ENCODE results near the gene RAVER2. TPM values are rescaled to one million over a fixed set of nuclear protein-coding genes. Genes with fewer than 3 reads are reported as not detected.

RAVER2 gene
- total RNA-seq, 2 experiments from 2014 or later = 0.08 TPM; not detected in 1

- H3K4me2 ChIP-seq (ENCODE audit: low read length) = no peak overlapping the region
- H3K9me3 ChIP-seq (ENCODE audit: low read length) = no peaks in the 10 kb centered on the region
- no peaks in the 10 kb centered on the region for H3K79me2 ChIP-seq (ENCODE audit: insufficient read depth, low read depth, low read length)
- BruUV-seq (replicated peaks) = no TSS peak
- peaks cover 7% of the 10 kb centered on the region for H3K4me1 ChIP-seq (ENCODE audit: insufficient read depth, low read length, poor library complexity, severe bottlenecking)
- no peak for DNase-seq (ENCODE audit: low spot score)
- CTCF ChIA-PET (ENCODE audit: unreplicated experiment) = interaction anchor here (1.0 kb wide), 1 partner anchor 14 kb away, joined by 3 read pairs; no protein-coding TSS in a partner anchor
- no peak overlapping the region for H3K27ac ChIP-seq (ENCODE audit: low read depth, low read length, poor library complexity, severe bottlenecking)
- POLR2A ChIA-PET = interaction anchor here (0.7 kb wide), 1 partner anchor 1300 kb away, joined by 3 read pairs; no protein-coding TSS in a partner anchor
- no peak overlapping the region for H2AFZ ChIP-seq (ENCODE audit: low read length)
- H3K9me2 ChIP-seq (ENCODE audit: insufficient read depth, low read length) = no peaks in the 10 kb centered on the region
- no peaks in the 10 kb centered on the region for H4K20me1 ChIP-seq (ENCODE audit: insufficient read depth, low read length)
- H3K4me3 ChIP-seq (ENCODE audit: low read depth, low read length, poor library complexity, severe bottlenecking) = no peak overlapping the region
- H3K36me3 ChIP-seq (ENCODE audit: insufficient read depth, low read length) = peaks cover 85% of the 10 kb centered on the region
- intact Hi-C loops (cut with micrococcal nuclease; ENCODE audit: unreplicated experiment) = no loop called here
- no peak for TF ChIP-seq CTCF (conservative IDR thresholded peaks at IDR 0.05; ENCODE audit: low read length)
- TF ChIP-seq EZH2phosphoT487 (IDR thresholded peaks at IDR 0.05; ENCODE audit: borderline replicate concordance, low read depth, low read length) = no peak
Observed at GRCh38 chr1:64842224-64842623, 97.3 kb downstream of the RAVER2 start.

- no peaks in the 10 kb centered on the region for H3K79me2 ChIP-seq (ENCODE audit: insufficient read depth, low read depth, low read length)
- no TSS peak for BruUV-seq (replicated peaks)
- intact Hi-C loops (cut with micrococcal nuclease; ENCODE audit: unreplicated experiment) = no loop called here
- H3K9me2 ChIP-seq (ENCODE audit: insufficient read depth, low read length) = no peaks in the 10 kb centered on the region
- H3K4me2 ChIP-seq (ENCODE audit: low read length) = no peak overlapping the region
- TF ChIP-seq EZH2phosphoT487 (IDR thresholded peaks at IDR 0.05; ENCODE audit: borderline replicate concordance, low read depth, low read length) (no peak), CTCF (conservative IDR thresholded peaks at IDR 0.05; ENCODE audit: low read length) (no peak)
- H3K36me3 ChIP-seq (ENCODE audit: insufficient read depth, low read length) = peaks cover 79% of the 10 kb centered on the region
- ChIA-PET CTCF (ENCODE audit: unreplicated experiment) (no interaction called here), POLR2A (interaction anchor here (1.0 kb wide), 1 partner anchor 122 kb away, joined by 3 read pairs; no protein-coding TSS in a partner anchor)
- peaks cover 7% of the 10 kb centered on the region for H3K4me1 ChIP-seq (ENCODE audit: insufficient read depth, low read length, poor library complexity, severe bottlenecking)
- no peak overlapping the region for H2AFZ ChIP-seq (ENCODE audit: low read length)
- H3K4me3 ChIP-seq (ENCODE audit: low read depth, low read length, poor library complexity, severe bottlenecking) = no peak overlapping the region
- no peak overlapping the region for H3K27ac ChIP-seq (ENCODE audit: low read depth, low read length, poor library complexity, severe bottlenecking)
- H4K20me1 ChIP-seq (ENCODE audit: insufficient read depth, low read length) = no peaks in the 10 kb centered on the region
- no peaks in the 10 kb centered on the region for H3K9me3 ChIP-seq (ENCODE audit: low read length)
- DNase-seq (ENCODE audit: low spot score) = no peak
Observed at GRCh38 chr1:64843675-64844074, 98.8 kb downstream of the RAVER2 start.

- peaks cover 83% of the 10 kb centered on the region for H3K36me3 ChIP-seq (ENCODE audit: insufficient read depth, low read length)
- H3K4me1 ChIP-seq (ENCODE audit: insufficient read depth, low read length, poor library complexity, severe bottlenecking) = peaks cover 7% of the 10 kb centered on the region
- intact Hi-C loops (cut with micrococcal nuclease; ENCODE audit: unreplicated experiment) = no loop called here
- no peaks in the 10 kb centered on the region for H3K9me2 ChIP-seq (ENCODE audit: insufficient read depth, low read length)
- no peak overlapping the region for H2AFZ ChIP-seq (ENCODE audit: low read length)
- no peaks in the 10 kb centered on the region for H3K79me2 ChIP-seq (ENCODE audit: insufficient read depth, low read depth, low read length)
- no peaks in the 10 kb centered on the region for H4K20me1 ChIP-seq (ENCODE audit: insufficient read depth, low read length)
- TF ChIP-seq CTCF (conservative IDR thresholded peaks at IDR 0.05; ENCODE audit: low read length) (no peak), EZH2phosphoT487 (IDR thresholded peaks at IDR 0.05; ENCODE audit: borderline replicate concordance, low read depth, low read length) (no peak)
- CTCF ChIA-PET (ENCODE audit: unreplicated experiment) = interaction anchor here (0.6 kb wide), 1 partner anchor 15 kb away, joined by 3 read pairs; no protein-coding TSS in a partner anchor
- no peak for DNase-seq (ENCODE audit: low spot score)
- no TSS peak for BruUV-seq (replicated peaks)
- H3K4me3 ChIP-seq (ENCODE audit: low read depth, low read length, poor library complexity, severe bottlenecking) = no peak overlapping the region
- POLR2A ChIA-PET = no interaction called here
- no peak overlapping the region for H3K4me2 ChIP-seq (ENCODE audit: low read length)
- no peaks in the 10 kb centered on the region for H3K9me3 ChIP-seq (ENCODE audit: low read length)
- H3K27ac ChIP-seq (ENCODE audit: low read depth, low read length, poor library complexity, severe bottlenecking) = no peak overlapping the region
Observed at GRCh38 chr1:64844175-64844574, 99.3 kb downstream of the RAVER2 start.
